Astrocyte (in vitro differentiated cells and primary cell): ENCODE data around the gene ZNF775. TPM values are rescaled to one million over a fixed set of nuclear protein-coding genes. Genes with fewer than 3 reads are reported as not detected.

Experiments used
- DNase-seq: peaks from one replicate; pipeline ENCODE4 v3.0.0-alpha.2; 2010; ENCODE audit warnings: low read depth
- FAIRE-seq: peaks from 2 replicates; lab custom pipeline; 2011; peaks lifted over from hg19 to GRCh38; lab: Jason Lieb, UNC
- H2AFZ ChIP-seq: 2 replicates; pipeline ENCODE4 v1.6.0; 2012; ENCODE audit warnings: low read depth, low read length, inconsistent platforms
- H3K27ac ChIP-seq: 2 replicates; pipeline ENCODE4 v1.5.1; 2011; ENCODE audit warnings: low read depth, low read length, inconsistent platforms
- H3K27me3 ChIP-seq: 2 replicates; pipeline ENCODE4 v1.6.0; 2011; ENCODE audit warnings: low read length, inconsistent platforms; ENCODE audit not compliant: insufficient read depth
- H3K36me3 ChIP-seq: 2 replicates; pipeline ENCODE4 v1.5.1; 2011; ENCODE audit warnings: low read length, inconsistent platforms; ENCODE audit not compliant: insufficient read depth
- H3K4me1 ChIP-seq: 2 replicates; pipeline ENCODE4 v1.5.1; 2011; ENCODE audit warnings: low read length, inconsistent platforms; ENCODE audit not compliant: insufficient read depth
- H3K4me2 ChIP-seq: 2 replicates; pipeline ENCODE4 v1.6.0; 2012; ENCODE audit warnings: low read length, inconsistent platforms
- H3K4me3 ChIP-seq: 2 replicates; pipeline ENCODE4 v1.5.1; 2011; ENCODE audit warnings: low read depth, mild to moderate bottlenecking, low read length, inconsistent platforms; ENCODE audit not compliant: insufficient read depth
- H3K79me2 ChIP-seq: 2 replicates; pipeline ENCODE4 v1.6.0; 2012; ENCODE audit warnings: mild to moderate bottlenecking, low read length, inconsistent platforms; ENCODE audit not compliant: insufficient read depth
- H3K9ac ChIP-seq: 2 replicates; pipeline ENCODE4 v1.6.0; 2012; ENCODE audit warnings: mild to moderate bottlenecking, low read length, inconsistent platforms
- H3K9me3 ChIP-seq: 2 replicates; pipeline ENCODE4 v1.5.1; 2012; ENCODE audit warnings: low read depth, mild to moderate bottlenecking, low read length, inconsistent platforms; ENCODE audit not compliant: insufficient read depth
- H4K20me1 ChIP-seq: 2 replicates; pipeline ENCODE4 v1.6.0; 2012; ENCODE audit warnings: low read length, inconsistent platforms; ENCODE audit not compliant: insufficient read depth
- H3K27ac Mint-ChIP-seq: one replicate; pipeline ENCODE4 v1.8.0; 2021; ENCODE audit warnings: mild to moderate bottlenecking, mixed read lengths; ENCODE audit not compliant: unreplicated experiment
- H3K27me3 Mint-ChIP-seq: one replicate; pipeline ENCODE4 v1.8.0; 2021; ENCODE audit warnings: low read depth, mixed read lengths; ENCODE audit not compliant: unreplicated experiment
- H3K36me3 Mint-ChIP-seq: one replicate; pipeline ENCODE4 v1.8.0; 2021; ENCODE audit warnings: low read depth, mixed read lengths; ENCODE audit not compliant: unreplicated experiment
- H3K4me1 Mint-ChIP-seq: one replicate; pipeline ENCODE4 v1.8.0; 2021; ENCODE audit warnings: low read depth, mixed read lengths; ENCODE audit not compliant: unreplicated experiment
- H3K4me3 Mint-ChIP-seq: one replicate; pipeline ENCODE4 v1.8.0; 2021; ENCODE audit warnings: mild to moderate bottlenecking, moderate library complexity, mixed read lengths; ENCODE audit not compliant: unreplicated experiment
- H3K9me3 Mint-ChIP-seq: one replicate; pipeline ENCODE4 v1.8.0; 2021; ENCODE audit warnings: mild to moderate bottlenecking, mixed read lengths; ENCODE audit not compliant: unreplicated experiment
- EZH2 ChIP-seq: IDR thresholded peaks from 2 replicates; pipeline ENCODE4 v1.6.1; 2012; ENCODE audit warnings: mild to moderate bottlenecking, low read length, inconsistent platforms; ENCODE audit not compliant: insufficient read depth
- total RNA-seq: library from RNA; stranded (reverse); gene quantifications from 2 replicates; pipeline ENCODE4 v1.2.1, GENCODE V29; 2021
- TF ChIP-seq, protein P1 (sequence below): IDR thresholded peaks from 2 replicates; pipeline ENCODE4 v1.5.1; 2011; ENCODE audit warnings: low read depth, mild to moderate bottlenecking, inconsistent platforms, low read length, moderate library complexity; ENCODE audit not compliant: insufficient read depth

ZNF775 gene
- total RNA-seq, 1 donor from 2014 or later, result 6.5 TPM

DNA sequence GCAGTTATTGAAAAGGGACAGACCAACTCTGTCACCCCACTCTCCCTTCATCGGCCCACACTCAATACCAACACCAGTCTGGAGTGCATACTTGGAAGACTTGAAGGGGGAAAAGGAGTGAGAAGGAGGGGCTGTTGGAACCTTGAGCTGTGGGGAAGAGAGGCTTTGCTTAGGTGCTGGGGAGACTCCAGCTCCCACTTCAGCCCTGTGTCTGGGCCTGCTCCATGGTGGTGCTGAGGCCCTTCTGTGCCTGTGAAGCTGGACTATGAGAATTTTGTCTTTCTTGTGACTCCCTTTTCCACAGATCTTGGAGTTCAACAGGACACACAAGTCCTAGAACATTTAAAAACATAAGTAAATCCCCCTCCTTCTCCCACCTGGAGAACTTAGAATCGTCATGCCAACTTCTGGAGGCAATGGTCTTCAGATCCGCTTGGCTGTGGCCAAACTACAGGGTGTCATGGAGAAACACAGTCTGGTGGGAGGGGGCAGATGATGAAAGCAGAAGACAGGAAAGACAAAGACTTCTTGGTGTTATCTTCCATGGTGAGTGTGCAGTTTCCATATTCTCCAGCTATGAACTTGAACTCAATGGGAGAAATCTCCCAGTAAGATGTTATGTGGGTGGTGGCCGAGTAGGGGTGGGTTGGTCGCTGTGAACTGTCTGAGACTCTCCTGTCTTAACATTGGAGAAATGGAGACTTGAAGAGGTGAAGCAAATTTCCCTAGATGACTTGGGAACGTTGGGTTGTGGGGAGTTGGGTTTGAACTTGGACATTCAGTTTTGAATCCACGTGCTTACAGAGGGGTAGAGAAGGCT is 52.9 kb downstream of the ZNF775 start:
- H2AFZ ChIP-seq, result no peak overlapping the region
- Mint-ChIP-seq H3K4me1 (peaks cover 15% of the 10 kb centered on the region), H3K9me3 (peaks cover 9% of the 10 kb centered on the region), H3K27me3 (peaks cover 20% of the 10 kb centered on the region), H3K27ac (no peak overlapping the region), H3K36me3 (no peaks in the 10 kb centered on the region), H3K4me3 (no peak overlapping the region)
- DNase-seq (no peak), FAIRE-seq (no peak)
- H3K4me1 ChIP-seq, result peaks cover 13% of the 10 kb centered on the region
- no peaks in the 10 kb centered on the region for H3K27me3 ChIP-seq
- no peak overlapping the region for H3K27ac ChIP-seq
- no peaks in the 10 kb centered on the region for H4K20me1 ChIP-seq
- H3K9me3 ChIP-seq, result no peaks in the 10 kb centered on the region
- no peak for TF ChIP-seq EZH2
- TF ChIP-seq, protein P1, sequence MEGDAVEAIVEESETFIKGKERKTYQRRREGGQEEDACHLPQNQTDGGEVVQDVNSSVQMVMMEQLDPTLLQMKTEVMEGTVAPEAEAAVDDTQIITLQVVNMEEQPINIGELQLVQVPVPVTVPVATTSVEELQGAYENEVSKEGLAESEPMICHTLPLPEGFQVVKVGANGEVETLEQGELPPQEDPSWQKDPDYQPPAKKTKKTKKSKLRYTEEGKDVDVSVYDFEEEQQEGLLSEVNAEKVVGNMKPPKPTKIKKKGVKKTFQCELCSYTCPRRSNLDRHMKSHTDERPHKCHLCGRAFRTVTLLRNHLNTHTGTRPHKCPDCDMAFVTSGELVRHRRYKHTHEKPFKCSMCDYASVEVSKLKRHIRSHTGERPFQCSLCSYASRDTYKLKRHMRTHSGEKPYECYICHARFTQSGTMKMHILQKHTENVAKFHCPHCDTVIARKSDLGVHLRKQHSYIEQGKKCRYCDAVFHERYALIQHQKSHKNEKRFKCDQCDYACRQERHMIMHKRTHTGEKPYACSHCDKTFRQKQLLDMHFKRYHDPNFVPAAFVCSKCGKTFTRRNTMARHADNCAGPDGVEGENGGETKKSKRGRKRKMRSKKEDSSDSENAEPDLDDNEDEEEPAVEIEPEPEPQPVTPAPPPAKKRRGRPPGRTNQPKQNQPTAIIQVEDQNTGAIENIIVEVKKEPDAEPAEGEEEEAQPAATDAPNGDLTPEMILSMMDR, result no peak
- no peak overlapping the region for H3K4me3 ChIP-seq
- H3K36me3 ChIP-seq, result no peaks in the 10 kb centered on the region
- no peak overlapping the region for H3K9ac ChIP-seq
- H3K4me2 ChIP-seq, result no peak overlapping the region
- H3K79me2 ChIP-seq, result no peaks in the 10 kb centered on the region

DNA sequence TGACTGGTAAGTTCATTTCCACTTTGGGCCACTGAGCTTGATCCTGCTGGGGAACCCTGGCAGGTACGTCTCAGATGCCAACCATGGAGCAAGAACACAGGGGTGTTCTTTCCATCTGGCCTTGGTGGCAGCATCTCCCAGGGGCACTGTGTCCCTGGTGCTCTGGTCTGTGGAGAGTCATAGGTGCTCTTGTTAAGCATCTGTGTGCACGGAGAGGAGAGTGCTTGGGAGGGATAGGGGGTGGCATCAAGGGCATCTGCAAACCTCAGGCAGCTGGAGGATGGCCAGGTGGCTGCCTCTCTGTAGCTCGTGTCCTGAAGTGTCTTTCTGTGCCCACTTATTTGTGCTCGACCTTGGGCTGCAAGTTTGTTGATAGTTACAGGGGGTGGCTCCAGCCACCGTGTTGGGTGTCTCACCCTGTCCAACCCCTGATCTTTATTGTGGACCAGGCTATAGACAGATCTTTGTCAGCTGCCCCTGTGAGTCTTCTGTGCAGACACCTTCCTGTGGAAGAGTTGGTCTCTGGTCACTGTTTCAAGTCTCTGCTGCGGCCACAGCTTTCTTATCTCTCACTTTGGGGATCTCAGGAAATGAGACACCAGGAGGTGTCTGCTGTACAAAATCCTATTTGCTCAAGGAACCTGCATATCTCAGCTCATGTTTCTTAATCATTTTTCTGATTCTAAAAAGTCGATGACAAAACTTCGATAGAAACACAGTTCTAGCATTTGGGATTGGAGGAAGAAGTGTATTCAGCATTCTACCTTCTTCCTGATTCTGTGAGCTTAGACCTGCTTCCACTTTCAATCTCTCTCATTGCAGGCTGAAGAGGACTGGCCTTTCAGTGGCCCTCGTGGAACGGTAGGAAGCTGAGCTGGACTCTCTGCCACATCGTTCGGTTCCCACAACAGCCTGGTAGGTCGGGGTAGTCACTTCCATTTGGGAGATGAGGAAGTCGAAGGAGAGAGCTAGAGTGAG is 54.1 kb downstream of the ZNF775 start:
- H2AFZ ChIP-seq, result no peak overlapping the region
- TF ChIP-seq, protein P1, result no peak
- TF ChIP-seq EZH2, result no peak
- DNase-seq (no peak), FAIRE-seq (no peak)
- no peaks in the 10 kb centered on the region for H3K79me2 ChIP-seq
- Mint-ChIP-seq H3K4me1 (peaks cover 15% of the 10 kb centered on the region), H3K36me3 (no peaks in the 10 kb centered on the region), H3K4me3 (no peak overlapping the region), H3K27me3 (peaks cover 20% of the 10 kb centered on the region), H3K9me3 (peaks cover 9% of the 10 kb centered on the region), H3K27ac (peak overlapping the region; percentile 44)
- no peak overlapping the region for H3K4me2 ChIP-seq
- no peak overlapping the region for H3K27ac ChIP-seq
- no peak overlapping the region for H3K4me3 ChIP-seq
- H3K36me3 ChIP-seq, result no peaks in the 10 kb centered on the region
- H3K27me3 ChIP-seq, result no peaks in the 10 kb centered on the region
- H3K4me1 ChIP-seq, result peaks cover 13% of the 10 kb centered on the region
- no peaks in the 10 kb centered on the region for H3K9me3 ChIP-seq
- no peaks in the 10 kb centered on the region for H4K20me1 ChIP-seq
- no peak overlapping the region for H3K9ac ChIP-seq
